SK-N-SH (cell line): ENCODE data around the gene FAM177B.

Source experiments
- EP300 ChIP-seq, 2 experiments: IDR thresholded peaks; 2 replicates each; pipeline versions ENCODE4 v1.4.0 to v1.6.1; 2012; ENCODE audit warnings: borderline replicate concordance in 1 of 2, low read depth in 1 of 2, low read length in 1 of 2
- EZH2phosphoT487 ChIP-seq: fragments of 200-600 bp; sonication (generic); IDR thresholded peaks from 2 replicates; pipeline ENCODE4 v1.6.1; 2017; ENCODE audit warnings: low read depth, mixed run types, mild to moderate bottlenecking, antibody characterized with exemption, moderate library complexity, borderline replicate concordance
- GABPA ChIP-seq: IDR thresholded peaks from 2 replicates; pipeline ENCODE4 v1.4.0; 2012; ENCODE audit warnings: low read depth, mild to moderate bottlenecking
- GATA2 ChIP-seq: sonication (generic); formaldehyde crosslinking; IDR thresholded peaks from 2 replicates; pipeline ENCODE4 v1.5.0; 2020; ENCODE audit warnings: mild to moderate bottlenecking, missing genetic modification reagents
- POLR2AphosphoS5 ChIP-seq: IDR thresholded peaks from 2 replicates; pipeline ENCODE4 v1.6.1; 2012; ENCODE audit warnings: low read depth, low read length
- RAD21 ChIP-seq: IDR thresholded peaks from 2 replicates; pipeline ENCODE4 v1.6.1; 2012; ENCODE audit warnings: mild to moderate bottlenecking, low read length
- RCOR1 ChIP-seq: fragments of 150-350 bp; IDR thresholded peaks from 2 replicates; pipeline ENCODE4 v1.6.1; 2017; ENCODE audit warnings: antibody characterized with exemption, low read length
- YY1 ChIP-seq: IDR thresholded peaks from 2 replicates; pipeline ENCODE4 v1.4.0; 2012; ENCODE audit warnings: low read depth, mild to moderate bottlenecking
- ZBTB33 ChIP-seq: IDR thresholded peaks from 2 replicates; pipeline ENCODE4 v1.4.0; 2012; ENCODE audit warnings: low read depth, borderline replicate concordance
- TF ChIP-seq, protein P1 (sequence below): fragments of 200-600 bp; sonication (generic); IDR thresholded peaks from 2 replicates; pipeline ENCODE4 v1.6.1; 2017; ENCODE audit warnings: antibody characterized with exemption, mild to moderate bottlenecking, moderate library complexity

- no peak for TF ChIP-seq GATA2 (CRISPR knock-in tag)
- no peak for TF ChIP-seq RCOR1
- no peak for TF ChIP-seq YY1
- no peak for TF ChIP-seq EP300 (IDR thresholded peaks at IDR 0.05; ENCODE audit: borderline replicate concordance in 1 of 2, low read depth in 1 of 2, low read length in 1 of 2)
- TF ChIP-seq, protein P1, sequence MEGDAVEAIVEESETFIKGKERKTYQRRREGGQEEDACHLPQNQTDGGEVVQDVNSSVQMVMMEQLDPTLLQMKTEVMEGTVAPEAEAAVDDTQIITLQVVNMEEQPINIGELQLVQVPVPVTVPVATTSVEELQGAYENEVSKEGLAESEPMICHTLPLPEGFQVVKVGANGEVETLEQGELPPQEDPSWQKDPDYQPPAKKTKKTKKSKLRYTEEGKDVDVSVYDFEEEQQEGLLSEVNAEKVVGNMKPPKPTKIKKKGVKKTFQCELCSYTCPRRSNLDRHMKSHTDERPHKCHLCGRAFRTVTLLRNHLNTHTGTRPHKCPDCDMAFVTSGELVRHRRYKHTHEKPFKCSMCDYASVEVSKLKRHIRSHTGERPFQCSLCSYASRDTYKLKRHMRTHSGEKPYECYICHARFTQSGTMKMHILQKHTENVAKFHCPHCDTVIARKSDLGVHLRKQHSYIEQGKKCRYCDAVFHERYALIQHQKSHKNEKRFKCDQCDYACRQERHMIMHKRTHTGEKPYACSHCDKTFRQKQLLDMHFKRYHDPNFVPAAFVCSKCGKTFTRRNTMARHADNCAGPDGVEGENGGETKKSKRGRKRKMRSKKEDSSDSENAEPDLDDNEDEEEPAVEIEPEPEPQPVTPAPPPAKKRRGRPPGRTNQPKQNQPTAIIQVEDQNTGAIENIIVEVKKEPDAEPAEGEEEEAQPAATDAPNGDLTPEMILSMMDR = no peak
- no peak for TF ChIP-seq GABPA
- TF ChIP-seq POLR2AphosphoS5 = no peak
- no peak for TF ChIP-seq RAD21
- no peak for TF ChIP-seq ZBTB33
- TF ChIP-seq EZH2phosphoT487 = no peak
Observed at GRCh38 chr1:222772996-222773379, 36.0 kb downstream of the FAM177B start.
